A673 (cell line): ENCODE measurements around the gene GAB1. TPM values are rescaled to one million over a fixed set of nuclear protein-coding genes. Genes with fewer than 3 reads are reported as not detected.
A peak's percentile ranks its signal among the peaks of the same experiment; 100 is the strongest.

Source experiments
- BruUV-seq: library from RNA; stranded (reverse); fragments of 400-500 nt; replicated peaks from 2 replicates; lab custom pipeline; 2021; lab: Mats Ljungman, UMichigan
- CTCF ChIA-PET: fragments of 300-600 bp; sonication (Branson Sonifier 250); formaldehyde crosslinking; loops from one replicate; lab custom pipeline; 2022; ENCODE audit warnings: antibody characterized with exemption; lab: Charles Lee
- POLR2A ChIA-PET: fragments of 300-600 bp; sonication (Branson Sonifier 250); formaldehyde crosslinking; loops from one replicate; lab custom pipeline; 2022; ENCODE audit warnings: antibody characterized with exemption; ENCODE audit not compliant: low non-redundant PET; lab: Charles Lee
- DNase-seq: peaks from one replicate; pipeline ENCODE4 v3.0.0-alpha.2; 2015; ENCODE audit warnings: low spot score
- H3K27ac ChIP-seq: fragments of 200-600 bp; sonication (generic); 2 replicates; pipeline ENCODE4 v1.5.1; 2016; ENCODE audit warnings: mixed run types, low read depth, mild to moderate bottlenecking, mixed read lengths, antibody characterized with exemption, low read length; ENCODE audit not compliant: poor library complexity, severe bottlenecking
- H3K27me3 ChIP-seq: fragments of 200-600 bp; sonication (generic); replicated peaks from 2 replicates; pipeline ENCODE4 v1.6.1; 2017; ENCODE audit warnings: mixed run types, low read depth, mild to moderate bottlenecking, mixed read lengths, antibody characterized with exemption, low read length; ENCODE audit not compliant: insufficient read depth, poor library complexity
- H3K36me3 ChIP-seq: fragments of 200-600 bp; sonication (generic); 2 replicates; pipeline ENCODE4 v1.6.1; 2016; ENCODE audit warnings: mixed run types, mild to moderate bottlenecking, mixed read lengths, antibody characterized with exemption, low read length; ENCODE audit not compliant: insufficient read depth, poor library complexity, severe bottlenecking
- H3K4me1 ChIP-seq: fragments of 200-600 bp; sonication (generic); 2 replicates; pipeline ENCODE4 v1.6.1; 2017; ENCODE audit warnings: mixed run types, mild to moderate bottlenecking, mixed read lengths, antibody characterized with exemption, low read length; ENCODE audit not compliant: insufficient read depth, poor library complexity, severe bottlenecking
- H3K4me3 ChIP-seq: fragments of 200-600 bp; sonication (generic); 2 replicates; pipeline ENCODE4 v1.5.1; 2016; ENCODE audit warnings: low read depth, mixed run types, mild to moderate bottlenecking, mixed read lengths, low read length; ENCODE audit not compliant: poor library complexity, severe bottlenecking
- H3K9me3 ChIP-seq: fragments of 200-600 bp; sonication (generic); 2 replicates; pipeline ENCODE4 v1.6.1; 2016; ENCODE audit warnings: mixed run types, low read depth, mild to moderate bottlenecking, mixed read lengths, antibody characterized with exemption, low read length; ENCODE audit not compliant: poor library complexity, severe bottlenecking
- EZH2 ChIP-seq: fragments of 200-600 bp; sonication (generic); IDR thresholded peaks from 2 replicates; pipeline ENCODE4 v1.6.1; 2017; ENCODE audit warnings: borderline replicate concordance, low read depth, mild to moderate bottlenecking, mixed read lengths, antibody characterized with exemption, low read length; ENCODE audit not compliant: poor library complexity, severe bottlenecking
- intact Hi-C: fragments of 100-400 bp; cut with micrococcal nuclease; formaldehyde crosslinking; loops from one replicate; pipeline ENCODE4 v1.10.0; 2022; ENCODE audit not compliant: unreplicated experiment
- total RNA-seq: library from RNA; stranded (reverse); gene quantifications from 2 replicates; pipeline ENCODE4 v1.2.3, GENCODE V29; 2021
- TF ChIP-seq, protein P1 (sequence below): fragments of 300-800, 200-600 bp; sonication (generic); conservative IDR thresholded peaks from 2 replicates; pipeline ENCODE4 v1.5.1; 2017; ENCODE audit warnings: low read depth, mild to moderate bottlenecking, antibody characterized with exemption, low read length, moderate library complexity, mixed read lengths

GAB1 gene
- total RNA-seq, 1 experiment from 2014 or later, result 27.6 TPM

DNA sequence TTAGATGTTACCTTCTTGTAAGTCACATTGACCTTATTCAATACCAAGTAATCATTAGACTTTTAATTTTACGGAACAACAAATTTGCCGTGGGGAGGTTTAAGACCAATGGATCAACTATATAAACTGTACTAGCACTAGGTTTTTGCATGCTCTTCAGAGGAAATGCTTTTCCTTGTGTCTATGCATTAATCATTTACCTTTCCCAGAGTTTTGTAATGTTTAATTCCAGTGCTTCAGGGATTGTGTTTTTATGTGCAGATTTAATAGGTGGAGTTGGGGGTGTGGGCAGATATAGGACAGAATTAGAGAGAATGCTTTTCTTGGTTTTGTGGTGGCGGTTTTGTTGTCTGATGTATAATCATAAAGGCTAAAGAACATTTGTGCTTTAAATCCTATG lies 100.8 kb downstream of the GAB1 start:
- POLR2A ChIA-PET, result no interaction called here
- Histone ChIP-seq H3K36me3 (no peaks in the 10 kb centered on the region), H3K9me3 (no peaks in the 10 kb centered on the region), H3K4me1 (no peaks in the 10 kb centered on the region), H3K27me3 (no peaks in the 10 kb centered on the region), H3K4me3 (no peak overlapping the region), H3K27ac (no peak overlapping the region)
- no TSS peak for BruUV-seq
- no peak for TF ChIP-seq EZH2
- TF ChIP-seq, protein P1, sequence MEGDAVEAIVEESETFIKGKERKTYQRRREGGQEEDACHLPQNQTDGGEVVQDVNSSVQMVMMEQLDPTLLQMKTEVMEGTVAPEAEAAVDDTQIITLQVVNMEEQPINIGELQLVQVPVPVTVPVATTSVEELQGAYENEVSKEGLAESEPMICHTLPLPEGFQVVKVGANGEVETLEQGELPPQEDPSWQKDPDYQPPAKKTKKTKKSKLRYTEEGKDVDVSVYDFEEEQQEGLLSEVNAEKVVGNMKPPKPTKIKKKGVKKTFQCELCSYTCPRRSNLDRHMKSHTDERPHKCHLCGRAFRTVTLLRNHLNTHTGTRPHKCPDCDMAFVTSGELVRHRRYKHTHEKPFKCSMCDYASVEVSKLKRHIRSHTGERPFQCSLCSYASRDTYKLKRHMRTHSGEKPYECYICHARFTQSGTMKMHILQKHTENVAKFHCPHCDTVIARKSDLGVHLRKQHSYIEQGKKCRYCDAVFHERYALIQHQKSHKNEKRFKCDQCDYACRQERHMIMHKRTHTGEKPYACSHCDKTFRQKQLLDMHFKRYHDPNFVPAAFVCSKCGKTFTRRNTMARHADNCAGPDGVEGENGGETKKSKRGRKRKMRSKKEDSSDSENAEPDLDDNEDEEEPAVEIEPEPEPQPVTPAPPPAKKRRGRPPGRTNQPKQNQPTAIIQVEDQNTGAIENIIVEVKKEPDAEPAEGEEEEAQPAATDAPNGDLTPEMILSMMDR, result no peak
- CTCF ChIA-PET, result no interaction called here
- intact Hi-C loops, result no loop called here
- DNase-seq, result no peak

DNA sequence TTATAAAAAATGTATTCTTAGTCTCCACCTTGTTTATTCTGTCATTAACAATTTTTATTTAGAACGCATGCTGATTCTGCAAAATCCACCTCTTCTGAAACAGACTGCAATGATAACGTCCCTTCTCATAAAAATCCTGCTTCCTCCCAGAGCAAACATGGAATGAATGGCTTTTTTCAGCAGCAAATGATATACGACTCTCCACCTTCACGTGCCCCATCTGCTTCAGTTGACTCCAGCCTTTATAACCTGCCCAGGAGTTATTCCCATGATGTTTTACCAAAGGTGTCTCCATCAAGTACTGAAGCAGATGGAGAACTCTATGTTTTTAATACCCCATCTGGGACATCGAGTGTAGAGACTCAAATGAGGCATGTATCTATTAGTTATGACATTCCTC lies 101.3 kb downstream of the GAB1 start:
- DNase-seq, result no peak
- CTCF ChIA-PET, result no interaction called here
- no peaks in the 10 kb centered on the region for H3K4me1 ChIP-seq
- BruUV-seq, result no TSS peak
- no peak overlapping the region for H3K4me3 ChIP-seq
- H3K9me3 ChIP-seq, result no peaks in the 10 kb centered on the region
- no peaks in the 10 kb centered on the region for H3K36me3 ChIP-seq
- H3K27me3 ChIP-seq, result no peaks in the 10 kb centered on the region
- H3K27ac ChIP-seq, result no peak overlapping the region
- POLR2A ChIA-PET, result interaction anchor here (0.6 kb wide), 1 partner anchor 122 kb away, joined by 3 read pairs; no protein-coding TSS in a partner anchor
- intact Hi-C loops, result no loop called here
- TF ChIP-seq, protein P1, result no peak
- no peak for TF ChIP-seq EZH2

DNA sequence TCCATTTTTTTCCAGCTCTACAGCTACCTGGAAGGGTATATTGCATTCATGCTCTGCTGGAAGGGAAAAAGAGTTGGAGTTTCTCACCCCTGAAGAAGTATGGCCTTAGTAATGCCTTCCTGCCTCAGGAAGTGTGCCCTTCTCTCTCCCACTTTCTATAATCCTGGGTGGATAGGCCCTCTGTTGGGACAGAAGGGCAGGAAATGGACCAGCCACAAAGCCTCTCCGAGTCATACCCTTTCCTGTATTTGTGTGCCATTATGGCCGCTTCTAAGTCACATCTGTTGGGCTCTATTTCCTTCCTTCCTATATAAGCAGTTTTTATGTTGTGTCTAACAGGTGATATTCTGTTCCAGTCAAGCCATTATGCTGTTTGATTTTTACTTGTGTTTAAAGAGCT lies 102.0 kb downstream of the GAB1 start:
- H3K27me3 ChIP-seq, result no peaks in the 10 kb centered on the region
- H3K4me3 ChIP-seq, result no peak overlapping the region
- TF ChIP-seq, protein P1, result no peak
- no peak for TF ChIP-seq EZH2
- peak; percentile 24 for DNase-seq
- intact Hi-C loops, result no loop called here
- ChIA-PET POLR2A (interaction anchor here (0.6 kb wide), 1 partner anchor 121 kb away, joined by 3 read pairs; no protein-coding TSS in a partner anchor), CTCF (no interaction called here)
- BruUV-seq, result no TSS peak
- H3K4me1 ChIP-seq, result no peaks in the 10 kb centered on the region
- H3K36me3 ChIP-seq, result no peaks in the 10 kb centered on the region
- H3K27ac ChIP-seq, result no peak overlapping the region
- H3K9me3 ChIP-seq, result no peaks in the 10 kb centered on the region
